ENCODE data around the gene FOXD4.
"Not testable (repeated sequence)": the region's sequence is repeated elsewhere in the genome, so short reads cannot be mapped to it uniquely, and the experiment has no call there.

DNA sequence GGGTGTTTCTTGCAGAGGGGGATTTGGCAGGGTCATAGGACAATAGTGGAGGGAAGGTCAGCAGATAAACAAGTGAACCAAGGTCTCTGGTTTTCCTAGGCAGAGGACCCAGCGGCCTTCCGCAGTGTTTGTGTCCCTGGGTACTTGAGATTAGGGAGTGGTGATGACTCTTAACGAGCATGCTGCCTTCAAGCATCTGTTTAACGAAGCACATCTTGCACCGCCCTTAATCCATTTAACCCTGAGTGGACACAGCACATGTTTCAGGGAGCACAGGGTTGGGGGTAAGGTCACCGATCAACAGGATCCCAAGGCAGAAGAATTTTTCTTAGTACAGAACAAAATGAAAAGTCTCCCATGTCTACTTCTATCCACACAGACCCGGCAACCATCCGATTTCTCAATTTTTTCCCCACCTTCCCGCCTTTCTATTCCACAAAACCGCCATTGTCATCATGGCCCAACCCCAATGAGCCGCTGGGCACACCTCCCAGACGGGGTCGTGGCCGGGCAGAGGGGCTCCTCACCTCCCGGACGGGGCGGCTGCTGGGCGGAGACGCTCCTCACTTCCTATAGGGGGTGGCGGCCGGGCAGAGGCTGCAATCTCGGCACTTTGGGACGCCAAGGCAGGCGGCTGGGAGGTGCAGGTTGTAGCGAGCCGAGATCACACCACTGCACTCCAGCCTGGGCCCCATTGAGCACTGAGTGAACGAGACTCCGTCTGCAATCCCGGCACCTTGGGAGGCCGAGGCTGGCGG, 35.1 kb downstream of the FOXD4 start:
- TF ChIP-seq, protein P1, sequence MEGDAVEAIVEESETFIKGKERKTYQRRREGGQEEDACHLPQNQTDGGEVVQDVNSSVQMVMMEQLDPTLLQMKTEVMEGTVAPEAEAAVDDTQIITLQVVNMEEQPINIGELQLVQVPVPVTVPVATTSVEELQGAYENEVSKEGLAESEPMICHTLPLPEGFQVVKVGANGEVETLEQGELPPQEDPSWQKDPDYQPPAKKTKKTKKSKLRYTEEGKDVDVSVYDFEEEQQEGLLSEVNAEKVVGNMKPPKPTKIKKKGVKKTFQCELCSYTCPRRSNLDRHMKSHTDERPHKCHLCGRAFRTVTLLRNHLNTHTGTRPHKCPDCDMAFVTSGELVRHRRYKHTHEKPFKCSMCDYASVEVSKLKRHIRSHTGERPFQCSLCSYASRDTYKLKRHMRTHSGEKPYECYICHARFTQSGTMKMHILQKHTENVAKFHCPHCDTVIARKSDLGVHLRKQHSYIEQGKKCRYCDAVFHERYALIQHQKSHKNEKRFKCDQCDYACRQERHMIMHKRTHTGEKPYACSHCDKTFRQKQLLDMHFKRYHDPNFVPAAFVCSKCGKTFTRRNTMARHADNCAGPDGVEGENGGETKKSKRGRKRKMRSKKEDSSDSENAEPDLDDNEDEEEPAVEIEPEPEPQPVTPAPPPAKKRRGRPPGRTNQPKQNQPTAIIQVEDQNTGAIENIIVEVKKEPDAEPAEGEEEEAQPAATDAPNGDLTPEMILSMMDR (IDR thresholded peaks at IDR 0.05; ENCODE audit: insufficient read depth, low read length, poor library complexity, severe bottlenecking) = not testable (repeated sequence)
- not testable (repeated sequence) for TF ChIP-seq EZH2phosphoT487 (conservative IDR thresholded peaks at IDR 0.05; ENCODE audit: low read length)

Measured in SU-DHL-6 (cell line).